ENCODE data around the gene APBA2.

The APBA2 gene

DNA sequence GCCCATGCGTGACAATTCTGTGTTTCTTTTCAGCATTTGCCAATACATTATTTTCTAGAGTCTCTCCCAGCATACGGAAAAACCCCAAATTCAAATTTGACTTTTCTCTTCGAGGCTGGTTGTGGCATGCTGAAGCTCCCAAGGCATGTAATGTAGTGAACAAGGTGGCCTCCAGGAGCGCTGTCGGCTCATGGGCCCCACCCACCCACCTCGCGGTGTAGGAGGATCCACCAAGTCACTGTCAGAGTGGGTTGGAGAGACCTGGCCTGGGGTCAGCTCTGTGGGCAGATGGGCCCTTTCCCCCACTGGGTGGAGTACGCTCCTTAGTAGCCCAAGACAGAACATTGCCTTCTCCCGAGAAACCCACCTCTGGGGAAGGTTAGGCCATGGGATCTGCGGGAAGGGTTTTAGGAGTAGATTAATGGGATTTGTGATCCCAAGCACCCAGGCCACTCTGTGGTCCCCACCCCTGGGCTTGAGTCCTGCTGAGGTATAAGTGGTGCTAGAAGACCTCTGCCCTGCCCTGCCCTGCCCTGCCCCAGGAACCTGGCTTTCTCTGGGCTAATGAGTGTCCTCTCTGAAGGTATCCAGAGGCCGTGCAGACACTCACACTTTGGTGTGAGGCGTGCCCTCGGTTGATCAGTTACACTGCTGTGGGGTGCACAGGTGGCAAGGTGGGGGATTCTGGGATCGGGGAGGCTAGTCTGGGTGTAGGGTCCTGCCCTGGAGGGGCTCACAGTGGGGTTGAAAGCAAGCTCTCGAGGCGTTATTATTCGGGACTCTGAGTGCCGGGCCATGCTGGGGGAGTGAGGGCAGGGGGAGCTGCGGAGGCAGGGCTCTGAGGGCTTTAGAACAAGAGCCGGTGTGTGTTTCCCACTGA, 97.9 kb downstream of the APBA2 start:
- TF ChIP-seq, protein P1, sequence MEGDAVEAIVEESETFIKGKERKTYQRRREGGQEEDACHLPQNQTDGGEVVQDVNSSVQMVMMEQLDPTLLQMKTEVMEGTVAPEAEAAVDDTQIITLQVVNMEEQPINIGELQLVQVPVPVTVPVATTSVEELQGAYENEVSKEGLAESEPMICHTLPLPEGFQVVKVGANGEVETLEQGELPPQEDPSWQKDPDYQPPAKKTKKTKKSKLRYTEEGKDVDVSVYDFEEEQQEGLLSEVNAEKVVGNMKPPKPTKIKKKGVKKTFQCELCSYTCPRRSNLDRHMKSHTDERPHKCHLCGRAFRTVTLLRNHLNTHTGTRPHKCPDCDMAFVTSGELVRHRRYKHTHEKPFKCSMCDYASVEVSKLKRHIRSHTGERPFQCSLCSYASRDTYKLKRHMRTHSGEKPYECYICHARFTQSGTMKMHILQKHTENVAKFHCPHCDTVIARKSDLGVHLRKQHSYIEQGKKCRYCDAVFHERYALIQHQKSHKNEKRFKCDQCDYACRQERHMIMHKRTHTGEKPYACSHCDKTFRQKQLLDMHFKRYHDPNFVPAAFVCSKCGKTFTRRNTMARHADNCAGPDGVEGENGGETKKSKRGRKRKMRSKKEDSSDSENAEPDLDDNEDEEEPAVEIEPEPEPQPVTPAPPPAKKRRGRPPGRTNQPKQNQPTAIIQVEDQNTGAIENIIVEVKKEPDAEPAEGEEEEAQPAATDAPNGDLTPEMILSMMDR (IDR thresholded peaks at IDR 0.05; ENCODE audit: unreplicated experiment in 3 of 3): no peak
- Mint-ChIP-seq H3K4me3 (no peak overlapping the region), H3K9me3 (peaks cover 6% of the 10 kb centered on the region), H3K36me3 (ENCODE audit: low read depth) (peaks cover 7% of the 10 kb centered on the region), H3K27ac (no peak overlapping the region), H3K4me1 (peaks cover 33% of the 10 kb centered on the region), H3K27me3 (ENCODE audit: low read depth) (peaks cover 4% of the 10 kb centered on the region)

DNA sequence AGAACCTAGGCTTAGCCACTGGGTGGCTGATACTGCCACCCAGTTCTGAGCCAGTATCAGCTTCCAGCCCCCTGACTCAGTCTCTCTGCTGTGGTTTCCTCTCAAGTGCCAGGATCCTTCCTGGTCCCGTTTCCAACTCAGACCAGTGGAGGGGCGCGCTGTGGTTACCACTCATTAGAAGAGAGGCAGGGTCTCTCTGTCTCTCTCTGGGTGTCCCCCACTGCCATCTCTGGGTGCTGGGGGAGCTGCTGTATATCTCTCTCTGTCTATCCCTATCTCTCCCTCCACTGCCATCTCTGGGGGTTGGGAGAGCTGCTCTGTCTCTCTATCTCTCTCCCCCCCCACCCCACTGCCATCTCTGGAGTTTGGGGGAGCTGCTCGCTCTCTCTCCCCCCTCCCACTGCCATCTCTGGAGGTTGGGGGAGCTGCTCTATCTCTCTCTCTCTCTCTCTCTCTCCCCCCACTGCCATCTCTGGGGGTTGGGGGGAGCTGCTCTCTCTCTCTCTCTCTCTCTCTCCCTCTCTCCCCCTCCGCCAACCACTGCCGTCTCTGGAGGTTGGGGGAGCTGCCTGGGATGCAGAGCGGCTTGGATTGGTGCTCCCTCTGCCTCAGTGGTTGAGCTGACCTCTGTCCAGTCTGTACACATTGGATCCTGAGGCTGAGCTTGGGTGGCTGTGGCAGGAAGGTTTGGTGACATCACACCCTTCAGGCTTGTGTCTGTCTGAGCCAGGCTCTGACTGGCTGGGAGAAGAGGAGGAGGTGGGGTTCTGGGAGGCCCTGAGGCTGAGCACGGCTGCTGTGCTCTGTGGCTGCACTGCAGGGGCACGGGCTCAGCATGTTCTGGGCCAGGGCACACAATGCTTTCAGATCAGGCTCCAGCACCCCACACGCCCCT, 98.9 kb downstream of the APBA2 start:
- Mint-ChIP-seq H3K36me3 (ENCODE audit: low read depth) (peaks cover 7% of the 10 kb centered on the region), H3K27ac (peak overlapping the region; percentile 3 to 76 (median 54)), H3K27me3 (ENCODE audit: low read depth) (no peaks in the 10 kb centered on the region), H3K4me1 (peaks cover 30% of the 10 kb centered on the region), H3K9me3 (peaks cover 6% of the 10 kb centered on the region), H3K4me3 (no peak overlapping the region)
- TF ChIP-seq, protein P1 (IDR thresholded peaks at IDR 0.05; ENCODE audit: unreplicated experiment in 3 of 3): no peak

DNA sequence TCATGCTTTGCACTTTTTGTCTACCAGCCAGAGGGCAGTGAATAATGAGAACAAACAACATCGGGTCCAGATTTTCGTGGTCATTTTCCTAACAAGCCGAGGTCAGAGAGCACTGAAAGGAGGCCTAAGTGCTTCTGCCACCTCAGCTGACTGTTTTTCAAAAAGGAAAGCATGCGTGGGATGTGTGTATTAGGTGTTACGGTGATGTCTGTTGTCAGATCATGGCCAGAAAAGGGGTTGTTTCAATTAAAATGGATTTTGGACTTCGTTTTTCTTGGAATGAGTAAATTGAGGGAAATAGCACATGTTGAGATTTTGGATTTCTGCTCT, 99.5 kb downstream of the APBA2 start:
- Mint-ChIP-seq H3K4me3 (no peak overlapping the region), H3K36me3 (ENCODE audit: low read depth) (peaks cover 7% of the 10 kb centered on the region), H3K27me3 (ENCODE audit: low read depth) (no peaks in the 10 kb centered on the region), H3K4me1 (peaks cover 27% of the 10 kb centered on the region), H3K27ac (peak overlapping the region; percentile 3 to 76 (median 54)), H3K9me3 (peaks cover 6% of the 10 kb centered on the region)
- TF ChIP-seq, protein P1 (IDR thresholded peaks at IDR 0.05; ENCODE audit: unreplicated experiment in 3 of 3): no peak

DNA sequence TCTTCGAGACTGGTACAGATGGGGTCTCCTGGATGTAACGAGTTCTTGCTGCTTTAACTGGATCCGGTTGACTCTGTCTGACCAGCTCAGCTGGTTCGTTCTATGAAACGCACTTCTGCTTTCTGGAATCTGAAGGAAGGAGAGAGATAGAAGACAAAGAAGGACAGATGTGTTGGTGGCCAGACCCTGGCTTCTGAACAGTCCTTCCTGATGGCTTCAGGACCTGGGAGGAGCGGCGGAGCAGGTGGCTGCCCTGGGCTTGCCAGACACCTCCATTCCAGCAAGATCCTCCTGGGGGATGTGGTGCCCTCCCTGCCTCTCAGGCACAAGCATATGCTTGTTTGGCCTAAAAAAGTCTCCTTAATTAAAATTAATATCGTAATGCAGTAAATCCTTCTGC, 99.9 kb downstream of the APBA2 start:
- H3K9me3 Mint-ChIP-seq: peaks cover 6% of the 10 kb centered on the region

DNA sequence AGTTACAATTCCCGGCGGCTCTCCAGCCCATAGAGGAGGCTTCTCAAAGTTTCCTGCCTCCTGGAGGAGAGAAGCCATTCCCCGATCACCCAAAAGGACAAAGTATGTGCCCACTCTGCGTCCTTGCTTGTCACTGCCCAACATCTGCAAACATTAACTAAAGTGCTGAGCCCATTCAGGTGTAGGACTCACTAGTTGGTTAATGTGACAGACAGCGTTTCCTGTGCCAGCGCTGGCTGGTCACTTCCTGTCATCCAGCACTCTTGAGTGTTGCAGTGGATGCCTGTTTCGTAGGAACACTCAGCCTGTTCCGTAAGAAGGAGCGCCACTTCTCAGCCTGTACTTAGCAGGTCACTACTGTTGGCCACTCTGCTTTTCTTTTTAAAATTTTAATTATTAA, 100.3 kb downstream of the APBA2 start:
- Mint-ChIP-seq H3K4me3 (no peak overlapping the region), H3K4me1 (peaks cover 24% of the 10 kb centered on the region)
- TF ChIP-seq, protein P1 (IDR thresholded peaks at IDR 0.05; ENCODE audit: unreplicated experiment in 3 of 3): no peak

More for the DNA sequence above, 99.9 kb downstream of the APBA2 start:
- TF ChIP-seq, protein P1 (IDR thresholded peaks at IDR 0.05; ENCODE audit: unreplicated experiment in 3 of 3): no peak
- Mint-ChIP-seq H3K27me3 (ENCODE audit: low read depth) (no peaks in the 10 kb centered on the region), H3K4me3 (no peak overlapping the region), H3K27ac (peak overlapping the region; percentile 3 to 76 (median 54)), H3K4me1 (peaks cover 24% of the 10 kb centered on the region), H3K36me3 (ENCODE audit: low read depth) (peaks cover 4% of the 10 kb centered on the region)

More for the DNA sequence above, 100.3 kb downstream of the APBA2 start:
- Mint-ChIP-seq H3K27ac (peak overlapping the region in 2 of 3 experiments; percentile 54 to 76), H3K36me3 (ENCODE audit: low read depth) (peaks cover 4% of the 10 kb centered on the region), H3K27me3 (ENCODE audit: low read depth) (no peaks in the 10 kb centered on the region), H3K9me3 (peaks cover 4% of the 10 kb centered on the region)
